GM12864 (cell line): ENCODE data around the gene KRT76.

ENCODE experiments used
- DNase-seq: peaks from one replicate; pipeline ENCODE4 v3.0.0-alpha.2; 2011; ENCODE audit warnings: low read depth
- H3K4me3 ChIP-seq: 2 replicates; pipeline ENCODE4 v1.5.1; 2011; ENCODE audit warnings: mild to moderate bottlenecking, low read depth, low read length, control low read depth
- CTCF ChIP-seq: IDR thresholded peaks from 2 replicates; pipeline ENCODE4 v1.5.1; 2011; ENCODE audit warnings: low read depth, mild to moderate bottlenecking, moderate library complexity, low read length, control low read depth, inconsistent platforms; ENCODE audit errors: missing control alignments

The KRT76 gene

DNA sequence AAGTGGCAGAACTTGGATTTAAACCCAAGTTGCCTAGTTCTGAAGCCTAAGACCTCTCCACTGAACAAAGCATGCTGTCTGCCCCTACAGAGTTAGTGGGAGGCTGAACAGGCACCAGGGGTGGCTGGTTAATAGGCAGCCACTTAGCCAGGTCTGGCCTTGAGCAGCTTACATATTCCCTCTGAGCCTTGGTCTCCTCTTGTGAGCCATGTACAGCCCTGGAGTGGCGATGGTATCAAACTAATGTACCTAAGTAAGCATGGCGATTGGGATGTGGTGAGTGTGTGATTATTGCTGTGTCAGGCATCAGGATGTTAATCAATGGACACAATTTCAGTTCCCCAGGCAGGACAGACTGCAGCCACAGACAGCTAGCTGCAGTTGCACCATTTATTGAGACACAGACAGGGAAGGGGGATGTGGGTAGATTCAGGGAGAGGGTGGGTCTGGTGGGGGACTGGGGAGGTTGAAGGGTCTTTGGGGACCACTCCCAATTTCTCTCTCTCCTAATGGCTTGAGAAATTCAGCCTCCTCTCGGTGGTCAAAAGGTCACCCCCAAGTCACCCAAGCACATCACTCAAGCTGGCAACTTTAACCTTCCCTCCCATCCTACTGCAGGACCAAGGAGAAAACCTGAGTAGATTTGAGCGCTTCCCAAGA is 44.1 kb upstream of the KRT76 start:
- TF ChIP-seq CTCF: no peak
- no peak overlapping the region for H3K4me3 ChIP-seq
- no peak for DNase-seq

DNA sequence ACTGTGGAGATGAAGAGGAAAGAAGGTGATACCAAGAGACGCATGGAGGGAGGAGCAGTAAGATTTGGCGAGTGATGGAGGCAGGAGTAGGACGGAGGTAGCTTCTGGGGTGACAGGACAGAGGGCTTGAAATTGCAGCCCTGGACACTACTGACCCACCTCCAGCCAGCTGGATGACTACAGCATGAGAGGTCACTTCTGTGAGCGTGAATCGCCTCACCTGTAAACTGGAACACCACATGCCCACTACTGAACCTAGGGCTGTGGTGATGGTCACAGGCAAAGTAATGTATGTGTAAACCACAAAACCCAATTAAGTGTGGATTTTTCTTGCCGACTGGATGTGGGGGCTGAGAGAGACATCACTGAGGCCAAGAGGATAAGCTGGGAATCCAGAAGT is 43.4 kb upstream of the KRT76 start:
- TF ChIP-seq CTCF: no peak
- no peak for DNase-seq
- H3K4me3 ChIP-seq: no peak overlapping the region

- no peak for DNase-seq
- H3K4me3 ChIP-seq: no peak overlapping the region
- no peak for TF ChIP-seq CTCF
Measured at GRCh38 chr12:52819731-52820510, 42.8 kb upstream of the KRT76 start.

DNA sequence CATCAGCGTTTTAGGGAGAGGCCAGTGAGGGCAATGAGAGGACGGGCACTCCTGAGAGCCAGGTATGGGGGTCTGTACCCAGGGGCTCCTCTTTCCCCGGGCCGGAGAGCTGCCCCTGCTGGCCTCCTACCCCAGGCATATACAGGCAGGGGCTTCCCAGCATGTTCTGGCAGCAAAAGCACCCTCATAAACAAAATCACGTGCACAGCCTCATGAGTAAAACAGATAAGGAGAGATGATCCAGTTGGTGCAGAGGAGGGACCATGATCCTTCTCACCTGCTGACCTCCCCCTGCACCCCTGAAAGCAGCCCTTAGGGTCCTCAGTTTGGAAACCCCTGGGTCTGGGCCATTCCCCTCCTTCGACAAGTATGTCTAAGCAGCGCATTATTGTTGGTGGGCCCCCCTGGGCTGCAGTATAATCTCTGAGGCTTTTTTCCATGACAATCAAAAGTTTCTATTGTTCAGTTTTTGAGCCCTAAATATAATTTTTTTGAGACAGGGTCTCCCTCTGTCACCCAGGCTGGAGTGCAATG is 41.8 kb upstream of the KRT76 start:
- DNase-seq: no peak
- no peak overlapping the region for H3K4me3 ChIP-seq
- TF ChIP-seq CTCF: no peak

- no peak for TF ChIP-seq CTCF
Measured at GRCh38 chr12:52818388-52818787, 41.2 kb upstream of the KRT76 start.

DNA sequence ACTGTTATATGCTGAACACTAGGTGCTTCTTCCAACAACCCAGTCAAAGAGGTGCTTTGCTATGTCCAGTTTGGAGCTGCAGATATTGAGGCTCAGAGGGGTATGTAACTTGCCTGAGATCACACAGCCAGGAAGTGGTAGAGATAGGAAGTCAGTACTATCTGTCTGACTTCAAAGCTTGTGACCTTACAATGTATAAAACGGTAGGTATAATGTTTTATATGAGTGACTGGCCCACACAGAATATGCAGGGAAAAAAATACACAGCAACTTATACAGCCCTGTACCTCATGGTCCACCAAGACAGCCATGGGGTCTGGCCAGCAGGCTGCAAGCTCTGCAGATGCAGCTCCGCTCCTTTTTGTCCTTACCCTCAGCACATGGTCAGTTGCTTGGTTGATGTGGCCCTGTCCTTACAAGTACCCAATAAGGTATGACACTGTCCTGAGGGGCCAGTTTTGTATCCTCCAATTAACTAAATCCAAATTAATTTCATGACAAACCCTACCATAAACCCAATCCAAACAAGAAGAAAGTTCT is 40.6 kb upstream of the KRT76 start:
- no peak for TF ChIP-seq CTCF
- no peak overlapping the region for H3K4me3 ChIP-seq
- no peak for DNase-seq

More at GRCh38 chr12:52818388-52818787, 41.2 kb upstream of the KRT76 start:
- no peak overlapping the region for H3K4me3 ChIP-seq
- no peak for DNase-seq
